Sciatic nerve (tissue), 2 donors: Measurements from ENCODE around the gene OVCH1. TPM values are rescaled to one million over a fixed set of nuclear protein-coding genes. Genes with fewer than 3 reads are reported as not detected.
"Not testable (repeated sequence)": the region's sequence is repeated elsewhere in the genome, so short reads cannot be mapped to it uniquely, and the experiment has no call there.

Source experiments
- ATAC-seq: fragments of 200-7000 bp; cut with Tn5 transposase; one replicate; pipeline ENCODE4 v1.9.1; 2020; ENCODE audit warnings: mild to moderate bottlenecking, moderate library complexity
- DNase-seq: peaks from one replicate; pipeline ENCODE4 v3.0.0-alpha.2; 2020; ENCODE audit warnings: low spot score
- intact Hi-C: fragments of 100-400 bp; cut with DNase I; formaldehyde crosslinking; loops from one replicate; pipeline ENCODE4 v1.14.2; 2022
- total RNA-seq: library from RNA; stranded (reverse); fragmentation: NEBNext Ultra II Directional; extraction: Animal tissue kit (Norgen Biotek cat#: 25700); gene quantifications from one replicate; pipeline ENCODE4 v1.2.1, GENCODE V29; 2021
- donor health status: DM: no; HTN: no; CAD: no.
- donor health status: DM: no; HTN: no; CAD: no.

OVCH1 gene
- total RNA-seq, 1 donor from 2014 or later = 4.9 TPM

DNA sequence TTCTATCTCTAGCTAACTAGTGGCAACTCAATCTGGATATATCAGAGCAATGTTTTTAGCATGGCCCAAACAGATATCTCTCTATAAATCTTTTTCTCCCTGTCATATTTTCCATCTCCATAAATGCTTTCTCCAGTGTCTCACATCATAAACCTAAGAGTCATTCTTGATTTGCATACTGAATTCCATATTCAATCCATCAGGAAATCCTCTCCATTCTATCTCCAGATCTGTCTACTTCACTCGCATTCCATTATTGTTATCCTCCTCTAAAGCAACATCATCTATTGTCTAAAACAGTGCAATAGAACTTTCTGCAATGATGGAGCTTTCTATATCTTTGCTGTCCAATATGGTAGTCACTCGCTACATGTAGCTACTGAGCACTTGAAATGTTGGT is 71.0 kb downstream of the OVCH1 start:
- ATAC-seq (no peak), DNase-seq (no peak)
- intact Hi-C loops = no loop called here

GRCh38 chr12:29425722-29426121 is 71.8 kb downstream of the OVCH1 start:
- ATAC-seq = no peak
- DNase-seq = no peak
- intact Hi-C loops = no loop called here

DNA sequence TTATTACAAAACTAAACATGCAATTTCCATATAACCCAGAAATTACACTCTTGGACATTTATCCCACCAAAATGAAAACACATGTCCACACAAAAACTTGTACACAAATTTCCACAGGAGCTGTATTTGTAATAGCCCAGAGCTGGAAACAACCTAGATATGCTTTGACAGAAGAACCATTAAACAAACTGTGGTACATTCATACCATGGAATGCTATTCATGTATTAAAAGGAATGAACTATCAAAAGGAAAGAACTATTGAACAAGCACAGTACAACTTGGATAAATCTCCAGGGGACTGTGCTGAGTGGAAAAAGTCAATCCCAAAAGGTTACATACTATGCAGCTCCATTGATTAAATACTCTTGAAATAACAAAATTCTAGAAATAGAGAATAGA is 80.7 kb downstream of the OVCH1 start:
- intact Hi-C loops = no loop called here
- DNase-seq (no peak), ATAC-seq (no peak)

DNA sequence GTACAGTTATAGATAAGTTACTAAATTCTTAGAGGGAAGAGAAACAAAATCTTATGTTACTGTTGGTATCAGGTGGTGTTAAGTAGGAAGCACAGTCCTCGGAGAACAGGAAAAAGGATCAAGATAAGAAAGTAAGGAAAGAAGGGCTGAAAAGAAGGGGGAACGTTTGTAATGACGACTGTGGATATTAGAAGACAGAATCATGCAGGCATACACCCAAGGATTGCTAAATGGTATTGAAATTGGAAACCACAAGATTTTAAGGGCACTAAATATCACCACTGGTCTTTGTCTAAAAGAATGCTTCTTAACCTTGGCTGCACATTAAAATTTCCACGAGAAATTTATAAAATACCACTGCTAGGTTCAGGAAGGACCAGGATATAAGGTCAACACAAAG is 82.4 kb downstream of the OVCH1 start:
- DNase-seq = no peak

GRCh38 chr12:29414368-29414767 is 83.1 kb downstream of the OVCH1 start:
- DNase-seq (no peak), ATAC-seq (no peak)

More for the DNA sequence above, 82.4 kb downstream of the OVCH1 start:
- intact Hi-C loops = no loop called here
- ATAC-seq = no peak

GRCh38 chr12:29405561-29405960 is 91.9 kb downstream of the OVCH1 start:
- no peak for ATAC-seq
- no peak for DNase-seq
- intact Hi-C loops = no loop called here

More at GRCh38 chr12:29414368-29414767, 83.1 kb downstream of the OVCH1 start:
- intact Hi-C loops = no loop called here

DNA sequence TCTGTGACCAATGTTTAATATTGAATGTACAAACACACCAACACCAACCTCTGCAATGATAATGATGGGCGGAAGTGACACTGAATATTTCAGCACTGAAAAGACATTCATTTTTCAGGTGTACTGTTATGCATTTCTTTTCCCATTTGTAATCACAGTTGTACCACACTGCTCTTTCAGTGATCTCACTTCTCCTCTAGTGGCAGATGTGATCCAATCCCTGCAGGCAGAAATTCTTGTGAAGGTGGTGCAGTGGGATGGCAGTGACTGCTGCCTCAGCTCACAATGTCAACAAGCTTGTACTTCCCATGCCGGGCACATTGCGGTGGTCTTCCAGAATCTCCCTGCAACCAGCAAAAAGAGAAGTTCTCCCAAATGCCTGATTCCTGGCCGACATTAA is 93.5 kb downstream of the OVCH1 start:
- ATAC-seq = no peak
- intact Hi-C loops = no loop called here
- no peak for DNase-seq

DNA sequence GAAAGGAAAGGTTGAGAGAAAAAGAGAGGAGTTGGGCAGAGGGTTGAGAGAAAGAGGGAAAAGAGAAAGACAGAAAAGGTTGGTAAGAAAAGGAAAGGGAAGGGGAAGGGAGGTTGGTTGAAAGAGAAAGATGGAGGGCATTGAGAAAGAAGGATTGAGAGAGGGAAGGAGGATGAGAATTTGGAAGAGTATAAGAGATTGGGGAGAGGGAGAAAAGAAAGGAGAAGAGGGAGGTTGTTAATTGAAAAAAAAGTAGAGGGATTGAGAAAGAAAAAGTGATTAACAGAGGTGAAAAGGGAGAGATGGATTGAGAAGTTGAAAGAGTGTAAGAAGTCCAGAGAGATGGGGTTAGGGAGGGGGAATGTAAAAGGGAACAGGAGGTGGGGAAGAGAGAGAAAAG is 95.0 kb downstream of the OVCH1 start:
- intact Hi-C loops = no loop called here
- no peak for ATAC-seq
- DNase-seq = no peak

- ATAC-seq (no peak), DNase-seq (no peak)
- intact Hi-C loops = no loop called here
Measured at GRCh38 chr12:29398495-29398894, 99.0 kb downstream of the OVCH1 start.

GRCh38 chr12:29396774-29397173 is 100.7 kb downstream of the OVCH1 start:
- no peak for ATAC-seq

GRCh38 chr12:29395356-29395755 is 102.1 kb downstream of the OVCH1 start:
- ATAC-seq = no peak
- DNase-seq = no peak
- intact Hi-C loops = no loop called here

More at GRCh38 chr12:29396774-29397173, 100.7 kb downstream of the OVCH1 start:
- intact Hi-C loops = no loop called here
- DNase-seq = no peak

DNA sequence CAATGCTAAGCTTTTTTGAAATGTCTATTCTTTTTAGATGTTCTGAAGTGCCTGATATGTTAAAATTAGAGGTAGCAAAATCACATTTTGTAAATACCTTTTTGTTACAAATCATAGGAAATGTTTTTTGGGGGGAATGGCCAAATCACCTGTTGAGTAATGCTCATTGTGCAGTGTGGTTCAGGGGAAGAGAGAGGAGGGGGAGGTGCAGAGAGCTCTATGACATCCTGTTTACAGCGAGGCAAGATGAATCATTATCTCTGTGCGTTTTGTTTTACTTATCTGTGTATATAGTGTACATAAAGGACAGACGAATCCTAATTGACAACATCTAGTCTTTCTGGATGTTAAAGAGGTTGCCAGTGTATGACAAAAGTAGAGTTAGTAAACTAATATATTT is 107.1 kb downstream of the OVCH1 start:
- intact Hi-C loops, ATAC-seq, DNase-seq: not testable (repeated sequence)

DNA sequence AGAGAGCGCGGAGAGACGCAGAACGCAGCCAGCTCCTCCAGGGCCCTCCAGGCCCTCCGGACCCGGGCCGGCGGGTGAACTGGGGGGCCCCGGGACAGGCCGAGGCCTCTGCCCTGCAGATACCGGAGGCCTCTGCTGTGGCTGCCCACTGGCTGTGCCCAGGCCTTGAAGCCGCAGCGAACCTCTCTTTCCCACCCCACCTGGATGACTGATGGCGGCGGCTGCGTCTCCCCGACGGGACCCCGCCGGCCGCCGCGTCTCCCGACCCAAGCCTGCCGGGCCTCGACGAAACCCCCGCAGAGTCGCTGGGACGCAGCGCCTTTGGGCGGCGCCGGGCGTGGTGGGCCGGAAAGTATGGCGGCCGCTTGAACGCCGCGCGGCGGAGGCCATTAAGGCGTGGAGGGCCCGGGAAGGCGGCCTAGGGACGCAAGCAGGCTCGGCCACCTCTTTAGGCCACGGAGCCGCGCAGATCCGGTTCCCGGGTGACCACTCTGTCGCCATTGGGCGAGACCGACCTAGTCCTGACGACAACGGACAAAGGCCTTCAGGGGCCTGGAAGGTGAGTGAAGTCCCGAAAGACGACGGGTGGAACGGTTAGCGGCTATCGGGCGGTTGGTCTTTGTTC is 108.1 kb downstream of the OVCH1 start:
- DNase-seq = no peak
- no peak for ATAC-seq
- intact Hi-C loops = no loop called here

DNA sequence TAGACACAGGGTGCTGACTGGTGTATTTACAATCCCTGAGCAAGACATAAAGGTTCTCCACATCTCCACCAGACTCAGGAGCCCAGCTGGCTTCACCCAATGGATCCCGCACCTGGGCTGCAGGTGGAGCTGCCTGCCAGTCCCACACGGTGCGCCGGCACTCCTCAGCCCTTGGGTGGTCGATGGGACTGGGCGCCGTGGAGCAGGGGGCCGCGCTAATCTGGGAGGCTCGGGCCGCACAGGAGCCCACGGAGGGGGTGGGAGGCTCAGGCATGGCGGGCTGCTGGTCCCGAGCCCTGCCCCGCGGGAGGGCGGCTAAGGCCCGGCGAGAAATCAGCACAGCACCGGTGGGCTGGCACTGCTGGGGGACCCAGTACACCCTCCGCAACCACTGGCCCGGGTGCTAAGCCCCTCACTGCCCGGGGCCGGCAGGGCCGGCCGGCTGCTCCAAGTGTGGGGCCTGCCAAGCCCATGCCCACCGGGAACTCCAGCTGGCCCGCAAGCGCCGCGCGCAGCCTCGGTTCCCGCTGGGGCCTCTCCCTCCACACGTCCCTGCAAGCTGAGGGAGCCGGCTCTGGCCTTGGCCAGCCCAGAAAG is 111.3 kb downstream of the OVCH1 start:
- DNase-seq, intact Hi-C loops, ATAC-seq: not testable (repeated sequence)

- DNase-seq, intact Hi-C loops, ATAC-seq: not testable (repeated sequence)
Measured at GRCh38 chr12:29385194-29385593, 112.3 kb downstream of the OVCH1 start.

DNA sequence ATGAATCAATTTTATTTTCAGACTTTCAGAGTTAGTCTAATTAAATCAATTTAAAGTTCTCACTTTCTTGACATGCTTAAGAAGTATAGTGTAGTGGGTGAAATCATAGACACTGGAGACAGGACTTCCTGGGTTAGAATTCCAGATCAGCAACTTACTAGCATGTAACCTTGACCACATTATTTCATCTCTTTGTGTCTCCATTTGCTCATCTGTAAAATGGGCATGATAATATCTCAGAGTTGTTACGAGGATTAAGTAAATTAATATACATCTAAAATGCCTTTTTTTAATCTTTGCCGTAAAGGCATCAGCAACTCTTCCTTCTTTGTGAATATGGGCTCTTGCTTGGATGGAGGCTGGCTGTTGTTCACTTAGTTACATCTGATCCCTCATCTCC is 115.2 kb downstream of the OVCH1 start:
- intact Hi-C loops = no loop called here
- DNase-seq = no peak

GRCh38 chr12:29380536-29381523 is 116.7 kb downstream of the OVCH1 start, which contains the start of gene ERGIC2:
TSS of gene ERGIC2 (minus strand) at chr12:29381172. CDS start at chr12:29371633, 9,539 bp downstream.
- DNase-seq (peak; percentile 93), ATAC-seq (peak; percentile 99)
- intact Hi-C loops = no loop called here

More for the DNA sequence above, 115.2 kb downstream of the OVCH1 start:
- ATAC-seq = no peak
